ENCODE data around the gene RNU1-3. TPM values are rescaled to one million over a fixed set of nuclear protein-coding genes. Genes with fewer than 3 reads are reported as not detected.
A peak's percentile ranks its signal among the peaks of the same experiment; 100 is the strongest.
"Not testable (repeated sequence)": the region's sequence is repeated elsewhere in the genome, so short reads cannot be mapped to it uniquely, and the experiment has no call there.

Gene RNU1-3
- total and polyA plus RNA-seq, 12 donors, result under 0.01 to 5,330 (median 1,268) TPM; not detected in 4

- H3K36me3 ChIP-seq (replicated peaks in 1 of 2); H3K9me3 ChIP-seq (replicated peaks in 1 of 3); intact Hi-C loops (cut with DNase I); H3K4me3 ChIP-seq; H3K27me3 ChIP-seq; H3K27ac ChIP-seq: not testable (repeated sequence)
- DNase-seq, result peak; percentile 1 to 51 (median 24)
- peaks cover 21 to 32% of the 10 kb centered on the region in 2 donors for H3K4me1 ChIP-seq (replicated peaks in 1 of 2)
- 56 to 75% (median 73%) methylated on average over 6 to 9 of the region's 9 CpGs for whole genome bisulfite sequencing, 4 donors
These were observed 24.5 kb downstream of the RNU1-3 start for GRCh38 chr1:16642025-16642966.

- H3K27me3 ChIP-seq; H3K4me3 ChIP-seq; H3K27ac ChIP-seq; intact Hi-C loops (cut with DNase I); H3K9me3 ChIP-seq (replicated peaks in 1 of 3); H3K36me3 ChIP-seq (replicated peaks in 1 of 2): not testable (repeated sequence)
- WGBS, 4 donors, result 92 to 96% (median 93%) methylated on average over 8 of the region's 8 CpGs
- peak in 3 of 7 donors; percentile 10 to 13 (median 13) for DNase-seq
- peaks cover 21 to 32% of the 10 kb centered on the region in 2 donors for H3K4me1 ChIP-seq (replicated peaks in 1 of 2)
These were observed 25.4 kb downstream of the RNU1-3 start for GRCh38 chr1:16641159-16641975.

GRCh38 chr1:16639091-16640031, 27.4 kb downstream of the RNU1-3 start:
- H3K27ac ChIP-seq; H3K9me3 ChIP-seq (replicated peaks in 1 of 3); H3K27me3 ChIP-seq; H3K36me3 ChIP-seq (replicated peaks in 1 of 2); H3K4me3 ChIP-seq; intact Hi-C loops (cut with DNase I): not testable (repeated sequence)
- 73 to 81% (median 80%) methylated on average over 11 of the region's 11 CpGs for WGBS, 4 donors
- H3K4me1 ChIP-seq (replicated peaks in 1 of 2), result peaks cover 12 to 26% of the 10 kb centered on the region in 2 donors
- peak in 6 of 7 donors; percentile 4 to 50 (median 25) for DNase-seq

- H3K9me3 ChIP-seq (replicated peaks in 1 of 3); H3K4me3 ChIP-seq; H3K27me3 ChIP-seq; intact Hi-C loops (cut with DNase I); H3K27ac ChIP-seq: not testable (repeated sequence)
- peaks cover 3 to 16% of the 10 kb centered on the region in 2 donors for H3K4me1 ChIP-seq (replicated peaks in 1 of 2)
- WGBS, 4 donors, result 83 to 88% (median 85%) methylated on average over 4 to 6 of the region's 6 CpGs
- peaks cover 0 to 15% of the 10 kb centered on the region in 2 donors for H3K36me3 ChIP-seq (replicated peaks in 1 of 2)
- peak in 6 of 7 donors; percentile 9 to 51 (median 25) for DNase-seq
These were observed 28.6 kb downstream of the RNU1-3 start for GRCh38 chr1:16637941-16638778.

GRCh38 chr1:16636551-16637195, 30.1 kb downstream of the RNU1-3 start:
- H3K27me3 ChIP-seq; intact Hi-C loops (cut with DNase I); H3K9me3 ChIP-seq (replicated peaks in 1 of 3); H3K4me1 ChIP-seq (replicated peaks in 1 of 2); H3K27ac ChIP-seq; H3K4me3 ChIP-seq: not testable (repeated sequence)
- peaks cover 0 to 30% of the 10 kb centered on the region in 2 donors for H3K36me3 ChIP-seq (replicated peaks in 1 of 2)
- WGBS, 4 donors, result 80 to 90% (median 88%) methylated on average over 10 of the region's 10 CpGs
- DNase-seq, result peak in 6 of 7 donors; percentile 11 to 52 (median 28)

- H3K4me3 ChIP-seq; H3K4me1 ChIP-seq (replicated peaks in 1 of 2); intact Hi-C loops (cut with DNase I); H3K27me3 ChIP-seq; H3K9me3 ChIP-seq (replicated peaks in 1 of 3); H3K27ac ChIP-seq: not testable (repeated sequence)
- WGBS, 4 donors, result 90 to 92% (median 91%) methylated on average over 5 of the region's 5 CpGs
- peak in 6 of 7 donors; percentile 4 to 52 (median 22) for DNase-seq
- H3K36me3 ChIP-seq (replicated peaks in 1 of 2), result peaks cover 0 to 37% of the 10 kb centered on the region in 2 donors
These were observed 30.8 kb downstream of the RNU1-3 start for GRCh38 chr1:16635959-16636358.

- WGBS, 4 donors, result 92 to 96% (median 94%) methylated on average over 6 of the region's 6 CpGs
- H3K4me1 ChIP-seq (replicated peaks in 1 of 2); intact Hi-C loops (cut with DNase I); H3K27me3 ChIP-seq; H3K4me3 ChIP-seq; H3K9me3 ChIP-seq (replicated peaks in 1 of 3); H3K27ac ChIP-seq: not testable (repeated sequence)
- peak in 4 of 7 donors; percentile 16 to 48 (median 20) for DNase-seq
- H3K36me3 ChIP-seq (replicated peaks in 1 of 2), result peaks cover 0 to 59% of the 10 kb centered on the region in 2 donors
These were observed 33.0 kb downstream of the RNU1-3 start for GRCh38 chr1:16633540-16634282.

- H3K27me3 ChIP-seq; H3K4me3 ChIP-seq; intact Hi-C loops (cut with DNase I); H3K27ac ChIP-seq; H3K4me1 ChIP-seq (replicated peaks in 1 of 2); H3K9me3 ChIP-seq (replicated peaks in 1 of 3): not testable (repeated sequence)
- H3K36me3 ChIP-seq (replicated peaks in 1 of 2), result peaks cover 0 to 70% of the 10 kb centered on the region in 2 donors
- peak in 4 of 7 donors; percentile 6 to 50 (median 29) for DNase-seq
- WGBS, 4 donors, result 88 to 91% (median 90%) methylated on average over 14 of the region's 14 CpGs
These were observed 34.5 kb downstream of the RNU1-3 start for GRCh38 chr1:16632044-16632850.
